Measurements from ENCODE around the gene BRAT1.

BRAT1 gene

DNA sequence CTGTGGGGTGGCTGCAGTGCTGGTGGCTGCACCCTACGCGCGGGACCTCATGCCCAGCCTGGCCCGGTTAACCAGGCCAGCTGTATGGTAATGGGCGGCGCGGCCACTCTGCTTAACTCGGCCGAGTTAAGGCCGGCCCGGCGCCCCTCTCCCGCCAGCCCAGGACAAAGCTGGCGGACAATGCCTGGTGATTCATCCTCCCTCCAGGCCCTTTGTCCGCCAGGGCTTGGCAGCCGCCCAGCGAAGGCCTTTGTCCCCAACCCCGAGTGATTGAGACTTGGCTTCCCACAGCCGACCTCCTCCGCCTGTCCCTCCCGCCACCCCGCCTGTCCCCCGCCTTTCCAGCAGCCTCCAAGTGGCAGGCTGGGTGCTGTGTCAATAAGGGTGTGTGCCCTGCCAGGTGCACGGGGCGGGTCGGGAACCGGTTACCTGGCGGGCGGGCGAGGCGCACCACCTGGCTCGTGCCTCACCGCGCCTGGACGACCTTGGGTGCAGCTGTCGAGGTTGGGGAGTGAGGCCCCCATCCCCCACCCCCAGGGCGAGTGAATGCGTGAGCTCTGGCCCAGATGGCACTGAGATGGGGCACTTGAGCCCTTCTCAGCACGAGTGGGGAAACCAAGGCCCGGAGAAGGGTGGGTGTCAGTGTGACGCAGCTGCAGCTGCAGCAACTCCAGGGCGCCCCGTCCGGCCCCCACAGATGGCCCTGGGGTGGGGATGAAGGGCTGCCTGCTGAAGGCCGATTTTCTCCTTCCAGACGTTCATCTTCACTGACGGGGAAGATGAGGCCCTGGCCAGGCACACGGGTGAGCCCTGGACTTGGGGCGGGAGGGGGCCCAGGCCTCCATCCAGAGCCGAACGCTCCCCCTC lies 31.1 kb downstream of the BRAT1 start:
- Histone ChIP-seq H3K9me3 (ENCODE audit: control insufficient read depth in 5 of 5, low read length in 5 of 5) (no peaks in the 10 kb centered on the region), H3K4me1 (ENCODE audit: control insufficient read depth in 5 of 5, insufficient read depth in 5 of 5, low read length in 5 of 5) (peaks cover 3 to 92% (median 90%) of the 10 kb centered on the region in 5 donors), H3K27me3 (ENCODE audit: control insufficient read depth in 5 of 5, insufficient read depth in 4 of 5, low read length in 5 of 5) (no peaks in the 10 kb centered on the region), H3K9ac (ENCODE audit: low read length in 5 of 5) (peak overlapping the region in 2 of 5 donors; percentile 67 to 82), H3K36me3 (ENCODE audit: control insufficient read depth in 5 of 5, insufficient read depth in 5 of 5, low read length in 5 of 5) (peaks cover 0 to 41% (median 39%) of the 10 kb centered on the region in 5 donors), H3K4me3 (ENCODE audit: low read depth in 1 of 5, low read length in 5 of 5) (peak overlapping the region in 4 of 5 donors; percentile 59 to 89 (median 87)), H3K27ac (ENCODE audit: low read depth, low read length) (peak overlapping the region; percentile 81)

DNA sequence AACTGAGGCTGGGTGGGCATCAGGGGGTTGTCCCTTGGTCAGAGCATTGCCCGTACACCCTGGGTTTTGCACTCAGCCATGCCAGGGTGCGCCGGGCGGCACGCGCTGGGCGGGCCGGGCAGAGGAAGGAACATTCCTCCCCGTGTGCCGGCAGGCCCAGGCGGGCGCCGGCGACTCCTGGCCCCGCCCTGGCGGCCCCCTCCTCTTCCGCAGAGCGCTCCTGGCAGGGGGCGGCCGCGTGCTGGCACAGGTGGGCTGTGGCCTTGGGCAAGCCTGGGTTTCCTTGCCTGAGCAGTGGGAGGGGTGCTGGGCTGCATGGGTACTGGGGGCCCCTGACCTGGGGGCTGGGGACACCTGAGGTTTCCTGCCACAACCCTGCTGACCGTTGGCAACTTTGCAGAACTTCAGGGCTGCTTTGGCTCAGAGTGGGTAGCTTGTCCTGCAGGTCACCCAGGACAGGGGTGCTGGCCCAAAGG lies 31.8 kb downstream of the BRAT1 start:
- Histone ChIP-seq H3K27ac (ENCODE audit: low read depth, low read length) (peak overlapping the region; percentile 81), H3K36me3 (ENCODE audit: control insufficient read depth in 5 of 5, insufficient read depth in 5 of 5, low read length in 5 of 5) (peaks cover 0 to 36% (median 32%) of the 10 kb centered on the region in 5 donors), H3K9ac (ENCODE audit: low read length in 5 of 5) (peak overlapping the region in 4 of 5 donors; percentile 3 to 82 (median 54)), H3K4me3 (ENCODE audit: low read depth in 1 of 5, low read length in 5 of 5) (peak overlapping the region; percentile 62 to 89 (median 87)), H3K27me3 (ENCODE audit: control insufficient read depth in 5 of 5, insufficient read depth in 4 of 5, low read length in 5 of 5) (no peaks in the 10 kb centered on the region), H3K9me3 (ENCODE audit: control insufficient read depth in 5 of 5, low read length in 5 of 5) (no peaks in the 10 kb centered on the region), H3K4me1 (ENCODE audit: control insufficient read depth in 5 of 5, insufficient read depth in 5 of 5, low read length in 5 of 5) (peaks cover 3 to 92% (median 89%) of the 10 kb centered on the region in 5 donors)

DNA sequence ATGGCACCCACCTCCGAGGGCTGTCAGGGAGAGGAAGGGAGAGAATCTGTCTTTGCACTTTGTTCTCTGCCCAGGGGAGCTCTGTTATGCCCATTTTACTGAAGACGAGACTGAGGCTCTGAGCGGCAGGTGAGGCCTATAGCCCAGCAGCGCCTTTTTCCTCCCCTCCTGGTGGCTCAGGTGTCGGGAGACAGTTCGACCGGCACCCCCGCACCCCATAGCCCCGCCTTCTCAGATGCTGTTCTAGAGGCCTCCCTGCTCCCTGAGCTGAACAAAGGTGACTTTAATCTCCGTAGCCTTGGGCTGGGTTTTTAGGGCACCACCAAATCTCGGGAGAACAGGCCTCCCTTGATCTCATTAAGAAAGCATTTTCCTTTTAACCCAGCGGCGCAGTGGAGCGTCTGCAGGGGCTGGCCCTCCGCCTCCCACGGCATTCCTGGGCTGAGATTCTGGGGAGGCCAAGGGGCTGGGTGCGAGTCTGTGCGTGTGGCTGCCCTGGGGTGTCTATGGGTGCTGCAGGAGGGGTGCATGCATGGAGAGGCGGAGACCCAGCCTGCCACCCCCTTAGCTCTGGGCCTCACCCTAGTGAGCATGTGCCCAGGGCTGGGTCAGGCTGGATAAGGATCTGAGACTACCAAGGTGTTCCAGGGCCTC lies 32.4 kb downstream of the BRAT1 start:
- Histone ChIP-seq H3K4me3 (ENCODE audit: low read depth in 1 of 5, low read length in 5 of 5) (peak overlapping the region; percentile 66 to 89 (median 87)), H3K4me1 (ENCODE audit: control insufficient read depth in 5 of 5, insufficient read depth in 5 of 5, low read length in 5 of 5) (peaks cover 3 to 90% (median 88%) of the 10 kb centered on the region in 5 donors)

DNA sequence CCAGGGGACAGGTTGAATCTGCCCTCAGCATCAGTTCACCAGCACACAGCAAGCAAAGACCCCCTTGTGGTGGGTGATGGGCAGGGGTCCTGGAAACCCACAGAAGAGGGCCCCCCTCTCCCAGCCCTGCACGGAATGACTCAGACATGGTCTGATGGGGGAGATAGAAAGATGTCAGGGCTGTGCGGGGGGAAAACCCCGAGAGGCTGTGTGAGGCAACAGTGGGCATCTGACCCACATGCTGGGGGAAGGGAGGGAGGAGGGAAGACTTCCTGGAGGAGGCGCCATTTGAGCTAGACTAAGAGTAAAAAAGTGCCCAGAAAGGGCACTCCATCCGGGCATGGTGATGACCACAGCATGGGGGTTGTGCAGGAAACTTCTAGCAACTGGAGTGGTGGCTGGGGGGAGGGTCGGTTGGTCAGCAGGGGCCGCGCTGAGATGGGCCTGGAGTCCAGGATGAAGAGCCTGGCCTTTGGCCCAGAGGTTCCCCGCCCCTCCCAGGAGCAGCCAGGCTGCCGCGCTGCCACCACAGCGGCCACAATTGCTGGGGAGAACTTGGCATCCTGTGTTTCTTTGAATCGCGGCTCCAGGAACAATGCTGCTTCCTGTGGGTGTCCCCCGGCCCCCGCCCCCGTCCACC lies 33.3 kb downstream of the BRAT1 start:
- peak overlapping the region in 3 of 5 donors; percentile 46 to 82 (median 64) for H3K9ac ChIP-seq (ENCODE audit: low read length in 5 of 5)
- H3K9me3 ChIP-seq (ENCODE audit: control insufficient read depth in 5 of 5, low read length in 5 of 5), result no peaks in the 10 kb centered on the region
- peaks cover 0 to 22% (median 21%) of the 10 kb centered on the region in 5 donors for H3K36me3 ChIP-seq (ENCODE audit: control insufficient read depth in 5 of 5, insufficient read depth in 5 of 5, low read length in 5 of 5)
- peak overlapping the region; percentile 81 for H3K27ac ChIP-seq (ENCODE audit: low read depth, low read length)
- peaks cover 3 to 82% (median 80%) of the 10 kb centered on the region in 5 donors for H3K4me1 ChIP-seq (ENCODE audit: control insufficient read depth in 5 of 5, insufficient read depth in 5 of 5, low read length in 5 of 5)
- H3K27me3 ChIP-seq (ENCODE audit: control insufficient read depth in 5 of 5, insufficient read depth in 4 of 5, low read length in 5 of 5), result no peaks in the 10 kb centered on the region
- H3K4me3 ChIP-seq (ENCODE audit: low read depth in 1 of 5, low read length in 5 of 5), result peak overlapping the region; percentile 79 to 89 (median 87)

More for the DNA sequence above, 32.4 kb downstream of the BRAT1 start:
- H3K27me3 ChIP-seq (ENCODE audit: control insufficient read depth in 5 of 5, insufficient read depth in 4 of 5, low read length in 5 of 5), result no peaks in the 10 kb centered on the region
- peak overlapping the region; percentile 81 for H3K27ac ChIP-seq (ENCODE audit: low read depth, low read length)
- peak overlapping the region; percentile 8 to 82 (median 46) for H3K9ac ChIP-seq (ENCODE audit: low read length in 5 of 5)
- peaks cover 0 to 30% (median 27%) of the 10 kb centered on the region in 5 donors for H3K36me3 ChIP-seq (ENCODE audit: control insufficient read depth in 5 of 5, insufficient read depth in 5 of 5, low read length in 5 of 5)
- H3K9me3 ChIP-seq (ENCODE audit: control insufficient read depth in 5 of 5, low read length in 5 of 5), result no peaks in the 10 kb centered on the region

DNA sequence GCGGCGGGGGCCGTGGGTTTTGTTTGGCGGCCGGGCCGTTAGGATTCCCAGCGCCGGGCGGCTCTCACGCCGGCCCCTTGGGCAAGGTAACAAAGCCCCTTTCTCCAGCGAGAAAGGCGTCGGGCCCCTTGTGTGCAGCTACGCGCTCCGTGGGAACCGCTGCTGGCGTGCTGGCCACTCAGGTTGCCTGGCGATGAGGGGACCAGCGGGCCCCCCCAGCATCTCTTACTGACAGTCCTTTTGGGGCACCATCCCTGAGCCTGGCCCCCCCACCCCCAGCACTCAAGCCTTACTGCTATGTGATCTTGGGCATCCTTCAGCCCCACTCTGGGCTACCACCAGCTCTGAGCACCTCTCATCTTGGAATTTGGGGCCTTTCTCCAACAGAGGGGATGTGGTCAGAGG lies 34.0 kb downstream of the BRAT1 start:
- Histone ChIP-seq H3K27me3 (ENCODE audit: control insufficient read depth in 5 of 5, insufficient read depth in 4 of 5, low read length in 5 of 5) (no peaks in the 10 kb centered on the region), H3K9ac (ENCODE audit: low read length in 5 of 5) (peak overlapping the region in 4 of 5 donors; percentile 1 to 65 (median 64)), H3K4me1 (ENCODE audit: control insufficient read depth in 5 of 5, insufficient read depth in 5 of 5, low read length in 5 of 5) (peaks cover 3 to 75% (median 73%) of the 10 kb centered on the region in 5 donors), H3K27ac (ENCODE audit: low read depth, low read length) (peak overlapping the region; percentile 81), H3K4me3 (ENCODE audit: low read depth in 1 of 5, low read length in 5 of 5) (peak overlapping the region; percentile 79 to 89 (median 87)), H3K9me3 (ENCODE audit: control insufficient read depth in 5 of 5, low read length in 5 of 5) (no peaks in the 10 kb centered on the region), H3K36me3 (ENCODE audit: control insufficient read depth in 5 of 5, insufficient read depth in 5 of 5, low read length in 5 of 5) (peaks cover 0 to 15% (median 14%) of the 10 kb centered on the region in 5 donors)

DNA sequence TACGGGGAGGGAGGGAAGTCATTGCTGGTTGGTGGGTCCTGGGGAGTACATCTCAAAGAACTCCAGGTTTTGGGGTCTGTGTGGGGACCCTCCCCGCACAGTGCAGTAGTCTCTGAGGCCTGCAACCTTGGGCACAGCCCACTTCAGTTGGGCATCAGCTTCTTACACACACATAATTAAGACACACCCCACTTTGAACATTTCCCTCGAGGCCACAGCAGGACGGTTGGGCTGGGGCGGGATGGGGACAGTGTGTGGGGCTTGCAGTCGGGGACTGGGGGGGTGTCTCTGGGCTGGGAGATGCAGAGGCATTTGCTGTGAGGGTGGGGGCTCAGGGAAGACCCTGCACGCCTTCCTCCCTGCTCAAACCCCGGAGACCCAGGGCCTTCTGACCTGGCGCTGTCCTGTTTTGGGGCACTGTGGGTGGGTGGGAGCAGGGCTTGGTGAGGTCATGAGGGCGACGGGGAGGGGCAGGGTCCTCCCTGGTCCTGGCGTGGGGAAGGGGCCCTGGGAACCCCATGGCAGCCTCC lies 34.5 kb downstream of the BRAT1 start:
- no peaks in the 10 kb centered on the region for H3K9me3 ChIP-seq (ENCODE audit: control insufficient read depth in 5 of 5, low read length in 5 of 5)
- H3K9ac ChIP-seq (ENCODE audit: low read length in 5 of 5), result peak overlapping the region; percentile 7 to 77 (median 46)
- H3K4me1 ChIP-seq (ENCODE audit: control insufficient read depth in 5 of 5, insufficient read depth in 5 of 5, low read length in 5 of 5), result peaks cover 3 to 70% (median 68%) of the 10 kb centered on the region in 5 donors
- peak overlapping the region; percentile 83 to 95 (median 87) for H3K4me3 ChIP-seq (ENCODE audit: low read depth in 1 of 5, low read length in 5 of 5)
- H3K27ac ChIP-seq (ENCODE audit: low read depth, low read length), result peak overlapping the region; percentile 81
- no peaks in the 10 kb centered on the region for H3K27me3 ChIP-seq (ENCODE audit: control insufficient read depth in 5 of 5, insufficient read depth in 4 of 5, low read length in 5 of 5)
- peaks cover 0 to 10% (median 8%) of the 10 kb centered on the region in 5 donors for H3K36me3 ChIP-seq (ENCODE audit: control insufficient read depth in 5 of 5, insufficient read depth in 5 of 5, low read length in 5 of 5)

DNA sequence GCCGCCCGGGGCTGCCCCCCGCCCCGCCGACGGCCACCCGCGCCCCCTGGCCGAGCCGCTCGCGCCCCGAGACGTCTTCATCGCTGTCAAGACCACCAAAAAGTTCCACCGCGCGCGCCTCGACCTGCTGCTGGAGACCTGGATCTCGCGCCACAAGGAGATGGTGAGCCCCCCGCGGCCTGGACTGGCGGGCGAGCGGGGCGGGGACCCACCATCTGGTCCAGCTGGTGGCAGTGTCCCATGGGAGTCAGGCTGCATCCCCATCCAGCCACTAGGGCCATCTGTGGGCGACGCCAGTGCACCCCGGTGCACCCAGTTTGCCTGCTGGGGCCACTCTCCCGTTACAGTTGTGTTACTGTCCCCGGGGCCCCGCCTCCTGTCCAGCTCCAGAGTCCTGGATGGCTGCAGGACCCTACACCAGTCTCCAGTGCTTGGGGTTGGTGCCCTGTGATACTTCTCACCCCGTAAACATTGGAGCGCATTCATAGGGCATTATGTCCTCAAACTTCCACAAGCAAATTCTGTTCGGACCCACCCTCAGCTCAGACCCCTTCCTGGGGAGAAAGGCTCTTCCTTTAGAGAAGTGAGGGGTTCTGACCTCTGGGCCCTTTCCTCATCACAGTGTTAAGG lies 35.1 kb downstream of the BRAT1 start:
- Histone ChIP-seq H3K27ac (ENCODE audit: low read depth, low read length) (peak overlapping the region; percentile 81), H3K9ac (ENCODE audit: low read length in 5 of 5) (peak overlapping the region; percentile 7 to 77 (median 46)), H3K27me3 (ENCODE audit: control insufficient read depth in 5 of 5, insufficient read depth in 4 of 5, low read length in 5 of 5) (no peaks in the 10 kb centered on the region), H3K4me3 (ENCODE audit: low read depth in 1 of 5, low read length in 5 of 5) (peak overlapping the region; percentile 83 to 95 (median 87)), H3K36me3 (ENCODE audit: control insufficient read depth in 5 of 5, insufficient read depth in 5 of 5, low read length in 5 of 5) (peaks cover 0 to 4% (median 3%) of the 10 kb centered on the region in 5 donors), H3K4me1 (ENCODE audit: control insufficient read depth in 5 of 5, insufficient read depth in 5 of 5, low read length in 5 of 5) (peaks cover 3 to 64% (median 62%) of the 10 kb centered on the region in 5 donors), H3K9me3 (ENCODE audit: control insufficient read depth in 5 of 5, low read length in 5 of 5) (no peaks in the 10 kb centered on the region)

DNA sequence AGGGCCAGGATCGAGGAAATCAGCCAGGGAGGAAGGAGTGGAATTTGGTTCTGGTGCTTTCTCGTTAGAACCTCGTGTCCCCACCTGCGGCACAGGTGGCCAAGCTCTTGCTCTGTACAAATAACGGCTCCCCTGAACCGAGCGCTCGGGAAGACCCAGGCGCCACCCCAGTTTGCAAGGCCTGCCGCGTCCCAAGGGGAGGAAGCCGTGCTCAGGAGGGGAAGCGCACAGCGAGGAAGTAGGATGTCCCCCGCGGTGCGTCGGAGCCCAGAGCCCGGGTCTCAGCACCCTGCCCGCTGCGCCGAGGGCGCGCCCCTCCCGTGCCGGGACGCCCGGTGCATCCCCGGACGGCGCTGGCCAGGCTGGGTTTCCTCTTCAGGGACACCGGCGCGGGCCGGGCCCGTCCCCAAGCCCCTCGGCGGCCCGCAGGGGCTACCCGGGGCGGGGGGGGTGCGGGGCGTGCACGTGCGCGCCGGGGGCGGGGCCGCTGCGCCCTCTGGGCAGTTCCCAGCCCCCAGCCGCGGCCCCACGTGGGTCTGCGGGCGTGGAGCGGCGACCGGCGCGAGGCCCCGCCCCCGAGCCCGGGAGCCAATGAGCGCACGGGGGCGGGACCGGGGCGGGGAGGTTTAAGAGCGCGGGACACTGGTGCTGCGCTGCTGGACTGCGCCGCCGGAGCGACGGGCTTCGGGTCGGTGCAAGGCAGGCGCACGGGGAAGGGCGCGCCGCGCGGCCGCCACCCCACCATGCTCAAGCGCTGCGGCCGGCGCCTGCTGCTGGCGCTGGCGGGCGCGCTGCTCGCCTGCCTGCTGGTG lies 36.0 kb downstream of the BRAT1 start, which contains the start of gene LFNG:
Gene LFNG, plus strand, starts transcription at position 656 of the 812 bp plus-strand sequence. Its CDS starts 88 bp downstream, at position 744.
- Histone ChIP-seq H3K4me1 (ENCODE audit: control insufficient read depth in 5 of 5, insufficient read depth in 5 of 5, low read length in 5 of 5) (peaks cover 3 to 55% (median 53%) of the 10 kb centered on the region in 5 donors), H3K9me3 (ENCODE audit: control insufficient read depth in 5 of 5, low read length in 5 of 5) (no peaks in the 10 kb centered on the region), H3K9ac (ENCODE audit: low read length in 5 of 5) (peak within 1 kb of the TSS; percentile 7 to 77 (median 46)), H3K36me3 (ENCODE audit: control insufficient read depth in 5 of 5, insufficient read depth in 5 of 5, low read length in 5 of 5) (no peaks in the 10 kb centered on the region), H3K27ac (ENCODE audit: low read depth, low read length) (peak within 1 kb of the TSS; percentile 81), H3K27me3 (ENCODE audit: control insufficient read depth in 5 of 5, insufficient read depth in 4 of 5, low read length in 5 of 5) (no peaks in the 10 kb centered on the region), H3K4me3 (ENCODE audit: low read depth in 1 of 5, low read length in 5 of 5) (peak within 1 kb of the TSS; percentile 83 to 95 (median 87))
